Suprapubic skin (tissue), 4 donors: ENCODE results near the gene FOXK2.

Source experiments
- POLR2A ChIP-seq, 2 donors: fragments of 450-650 bp; IDR thresholded peaks; one replicate each; pipeline ENCODE4 v1.6.1; 2017; ENCODE audit warnings: antibody characterized with exemption in 2 of 2, mild to moderate bottlenecking in 2 of 2, moderate library complexity in 2 of 2
- POLR2AphosphoS5 ChIP-seq, 3 donors: sonication (generic); formaldehyde crosslinking; IDR thresholded peaks; one replicate each; pipeline ENCODE4 v1.6.1; 2017; ENCODE audit warnings: antibody characterized with exemption in 3 of 3
- TF ChIP-seq, protein P1 (sequence below), 2 donors: fragments of 200-600 bp in 1 of 2; fragments of 450-650 bp in 1 of 2; sonication (generic) in 1 of 2; IDR thresholded peaks; one replicate each; pipeline ENCODE4 v1.5.1; 2016 to 2019; ENCODE audit warnings: antibody characterized with exemption in 2 of 2, mild to moderate bottlenecking in 1 of 2, moderate library complexity in 1 of 2

DNA sequence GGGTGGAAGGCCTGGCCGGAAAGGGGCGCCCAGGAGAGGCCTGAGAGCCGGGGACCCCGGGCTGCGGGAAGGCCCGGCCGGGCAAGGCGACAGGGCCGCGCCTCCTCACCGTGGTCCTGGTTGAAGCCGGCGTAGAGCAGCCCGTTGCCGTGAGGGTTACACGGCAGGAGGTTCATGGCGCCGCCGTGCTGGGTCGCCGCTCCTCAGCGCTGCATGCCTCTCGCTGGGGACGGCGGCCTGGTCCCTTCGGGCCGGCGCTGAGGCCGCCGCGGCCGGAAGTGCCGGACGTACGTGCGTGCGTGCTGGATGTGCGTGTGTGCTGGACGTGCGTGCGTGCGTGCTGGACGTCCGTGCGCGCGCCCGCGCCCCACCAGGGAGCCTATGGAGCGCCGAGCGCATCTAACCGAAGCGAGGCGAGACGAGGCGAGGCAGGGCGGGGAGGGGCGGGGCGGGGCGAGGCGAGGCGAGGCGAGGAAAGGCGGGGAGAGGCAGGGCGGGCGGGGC, 128.7 kb downstream of the FOXK2 start, which contains the start of gene WDR45B:
- TF ChIP-seq, protein P1, sequence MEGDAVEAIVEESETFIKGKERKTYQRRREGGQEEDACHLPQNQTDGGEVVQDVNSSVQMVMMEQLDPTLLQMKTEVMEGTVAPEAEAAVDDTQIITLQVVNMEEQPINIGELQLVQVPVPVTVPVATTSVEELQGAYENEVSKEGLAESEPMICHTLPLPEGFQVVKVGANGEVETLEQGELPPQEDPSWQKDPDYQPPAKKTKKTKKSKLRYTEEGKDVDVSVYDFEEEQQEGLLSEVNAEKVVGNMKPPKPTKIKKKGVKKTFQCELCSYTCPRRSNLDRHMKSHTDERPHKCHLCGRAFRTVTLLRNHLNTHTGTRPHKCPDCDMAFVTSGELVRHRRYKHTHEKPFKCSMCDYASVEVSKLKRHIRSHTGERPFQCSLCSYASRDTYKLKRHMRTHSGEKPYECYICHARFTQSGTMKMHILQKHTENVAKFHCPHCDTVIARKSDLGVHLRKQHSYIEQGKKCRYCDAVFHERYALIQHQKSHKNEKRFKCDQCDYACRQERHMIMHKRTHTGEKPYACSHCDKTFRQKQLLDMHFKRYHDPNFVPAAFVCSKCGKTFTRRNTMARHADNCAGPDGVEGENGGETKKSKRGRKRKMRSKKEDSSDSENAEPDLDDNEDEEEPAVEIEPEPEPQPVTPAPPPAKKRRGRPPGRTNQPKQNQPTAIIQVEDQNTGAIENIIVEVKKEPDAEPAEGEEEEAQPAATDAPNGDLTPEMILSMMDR (IDR thresholded peaks at IDR 0.05), result no peak
- TF ChIP-seq POLR2A (IDR thresholded peaks at IDR 0.05), result peak; percentile 86 to 94
- peak; percentile 85 to 95 (median 89) for TF ChIP-seq POLR2AphosphoS5 (IDR thresholded peaks at IDR 0.05)
